Liver (tissue), 9 donors: ENCODE measurements around the gene ANKRD34C. TPM values are rescaled to one million over a fixed set of nuclear protein-coding genes. Genes with fewer than 3 reads are reported as not detected.

ENCODE experiments used
- DNase-seq: peaks from one replicate; pipeline ENCODE4 v3.0.0-alpha.2; 2017; ENCODE audit warnings: low spot score
- H3K27ac ChIP-seq, 2 donors: one replicate each; pipeline ENCODE4 v1.7.0; 2013; ENCODE audit warnings: inconsistent platforms in 2 of 2, low read length in 2 of 2, control low read depth in 1 of 2, low read depth in 1 of 2, mild to moderate bottlenecking in 1 of 2
- H3K27me3 ChIP-seq, 4 donors: one replicate each; pipeline versions ENCODE4 v1.6.1 to v1.7.0; 2013; ENCODE audit warnings: low read length in 3 of 4, inconsistent platforms in 1 of 4, mild to moderate bottlenecking in 1 of 4, moderate library complexity in 1 of 4; ENCODE audit not compliant: control insufficient read depth in 4 of 4, insufficient read depth in 4 of 4
- H3K36me3 ChIP-seq, 4 donors: one replicate each; pipeline versions ENCODE4 v1.6.1 to v1.7.0; 2013; ENCODE audit warnings: low read length in 3 of 4, mild to moderate bottlenecking in 3 of 4, low read depth in 1 of 4, moderate library complexity in 1 of 4; ENCODE audit not compliant: control insufficient read depth in 4 of 4, insufficient read depth in 3 of 4
- H3K4me1 ChIP-seq, 4 donors: one replicate each; pipeline versions ENCODE4 v1.6.1 to v1.7.0; 2013; ENCODE audit warnings: low read length in 3 of 4, mild to moderate bottlenecking in 3 of 4, moderate library complexity in 1 of 4; ENCODE audit not compliant: control insufficient read depth in 4 of 4, insufficient read depth in 4 of 4
- H3K4me3 ChIP-seq, 3 donors: one replicate each; pipeline versions ENCODE4 v1.6.1 to v1.7.0; 2013; ENCODE audit warnings: low read length in 3 of 3, control low read depth in 1 of 3, low read depth in 1 of 3, mild to moderate bottlenecking in 1 of 3
- H3K9ac ChIP-seq, 2 donors: one replicate each; pipeline ENCODE4 v1.7.0; 2013; ENCODE audit warnings: low read length in 2 of 2, mild to moderate bottlenecking in 2 of 2, moderate library complexity in 2 of 2, control low read depth in 1 of 2, low read depth in 1 of 2
- H3K9me3 ChIP-seq, 4 donors: one replicate each; pipeline versions ENCODE4 v1.6.1 to v1.7.0; 2013; ENCODE audit warnings: low read length in 3 of 4; ENCODE audit not compliant: control insufficient read depth in 4 of 4
- CTCF ChIP-seq: fragments of 150-350 bp; IDR thresholded peaks from 2 replicates; pipeline ENCODE4 v1.5.1; 2017; ENCODE audit warnings: improper control_type of control experiment, low read depth, low read length; ENCODE audit not compliant: missing input control
- EGR1 ChIP-seq, 2 donors: IDR thresholded peaks; 2 replicates each; pipeline ENCODE4 v1.6.1; 2016 to 2018; ENCODE audit warnings: antibody characterized with exemption in 2 of 2, low read depth in 2 of 2
- FOXA1 ChIP-seq: IDR thresholded peaks from 2 replicates; pipeline ENCODE4 v1.6.1; 2016; ENCODE audit warnings: antibody characterized with exemption
- FOXA2 ChIP-seq: IDR thresholded peaks from 2 replicates; pipeline ENCODE4 v1.6.1; 2016; ENCODE audit warnings: antibody characterized with exemption
- GABPA ChIP-seq, 2 donors: IDR thresholded peaks in 1 of 2; conservative IDR thresholded peaks in 1 of 2; 2 replicates each; pipeline ENCODE4 v1.6.1; 2016; ENCODE audit warnings: antibody characterized with exemption in 2 of 2, mild to moderate bottlenecking in 1 of 2, moderate library complexity in 1 of 2
- HNF4A ChIP-seq, 2 donors: conservative IDR thresholded peaks; 2 replicates each; pipeline ENCODE4 v1.6.1; 2016; ENCODE audit warnings: antibody characterized with exemption in 2 of 2, mild to moderate bottlenecking in 2 of 2
- JUND ChIP-seq, 2 donors: IDR thresholded peaks; 2 replicates each; pipeline ENCODE4 v1.6.1; 2016; ENCODE audit warnings: antibody characterized with exemption in 2 of 2
- NR2F2 ChIP-seq: IDR thresholded peaks from 2 replicates; pipeline ENCODE4 v1.6.1; 2016; ENCODE audit warnings: antibody characterized with exemption
- RXRA ChIP-seq, 2 donors: IDR thresholded peaks; 2 replicates each; pipeline ENCODE4 v1.6.1; 2017 to 2018; ENCODE audit warnings: antibody characterized with exemption in 2 of 2, mild to moderate bottlenecking in 1 of 2
- SP1 ChIP-seq: IDR thresholded peaks from 2 replicates; pipeline ENCODE4 v1.6.1; 2018; ENCODE audit warnings: antibody characterized with exemption, mild to moderate bottlenecking
- TAF1 ChIP-seq: conservative IDR thresholded peaks from 2 replicates; pipeline ENCODE4 v1.6.1; 2016; ENCODE audit warnings: antibody characterized with exemption, mild to moderate bottlenecking
- ZBTB33 ChIP-seq: IDR thresholded peaks from 2 replicates; pipeline ENCODE4 v1.6.1; 2016; ENCODE audit warnings: antibody characterized with exemption
- WGBS: extraction: QIAGEN DNeasy Blood & Tissue Kit; methylation state at CpG from one replicate; pipeline ENCODE4 v1.1.7; 2013; 5-methylcytosine and 5-hydroxymethylcytosine counted together
- polyA plus RNA-seq, 2 donors: library from polyadenylated mRNA; stranded (reverse) in 1 of 2; unstranded in 1 of 2; fragments of 200-250 nt in 1 of 2; fragments of >200 nt in 1 of 2; fragmentation: Nextera tagmentation in 1 of 2; extraction: Ambion mirVana in 1 of 2; gene quantifications; one replicate each; pipeline versions ENCODE4 v1.2.1 to v1.2.3, GENCODE V29; 2013 to 2015
- total RNA-seq, 2 donors: library from RNA; depleted of rRNA; stranded (reverse); fragments of >200 nt; gene quantifications; one replicate each; pipeline ENCODE4 v1.2.3, GENCODE V29; 2014
- TF ChIP-seq, protein P1 (sequence below): IDR thresholded peaks from 2 replicates; pipeline ENCODE4 v1.6.1; 2016; ENCODE audit warnings: antibody characterized with exemption
- TF ChIP-seq, protein P2 (sequence below): IDR thresholded peaks from 2 replicates; pipeline ENCODE4 v1.6.1; 2016; ENCODE audit warnings: antibody characterized with exemption
- donor health status: healthy.
- donor health status: healthy.
- donor health status: healthy.
- donor health status: healthy.
- donor health status: healthy.

ANKRD34C gene
- total and polyA plus RNA-seq, 4 donors: under 0.01 TPM; not detected in 3

DNA sequence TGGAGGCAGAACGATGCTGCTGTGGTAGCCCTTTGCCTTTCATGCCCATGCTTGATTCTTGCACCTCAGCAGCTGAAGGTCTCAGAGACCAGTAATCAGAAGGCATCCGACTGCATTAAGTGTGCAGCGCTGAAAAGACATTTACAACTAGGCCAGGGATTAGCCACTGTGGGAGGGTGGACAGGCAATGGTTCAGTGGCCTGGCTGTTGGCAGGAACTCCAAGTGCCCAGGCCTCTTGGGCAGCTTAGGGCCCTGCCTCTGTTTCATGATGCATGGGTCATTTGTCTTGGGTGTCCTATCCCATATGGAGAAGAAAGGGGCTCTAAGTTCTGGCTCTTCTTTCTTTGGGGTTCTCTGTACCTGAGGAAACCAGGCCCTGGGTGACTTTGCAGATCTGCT lies 39.8 kb downstream of the ANKRD34C start:
- no peak for TF ChIP-seq TAF1
- TF ChIP-seq GABPA (IDR thresholded peaks at IDR 0.05 in 1 of 2, conservative IDR thresholded peaks at IDR 0.05 in 1 of 2): no peak
- TF ChIP-seq CTCF: no peak
- TF ChIP-seq JUND (IDR thresholded peaks at IDR 0.05): no peak
- TF ChIP-seq, protein P1, sequence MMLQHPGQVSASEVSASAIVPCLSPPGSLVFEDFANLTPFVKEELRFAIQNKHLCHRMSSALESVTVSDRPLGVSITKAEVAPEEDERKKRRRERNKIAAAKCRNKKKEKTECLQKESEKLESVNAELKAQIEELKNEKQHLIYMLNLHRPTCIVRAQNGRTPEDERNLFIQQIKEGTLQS: no peak
- TF ChIP-seq FOXA2: no peak
- TF ChIP-seq RXRA (IDR thresholded peaks at IDR 0.05): no peak
- TF ChIP-seq, protein P2, sequence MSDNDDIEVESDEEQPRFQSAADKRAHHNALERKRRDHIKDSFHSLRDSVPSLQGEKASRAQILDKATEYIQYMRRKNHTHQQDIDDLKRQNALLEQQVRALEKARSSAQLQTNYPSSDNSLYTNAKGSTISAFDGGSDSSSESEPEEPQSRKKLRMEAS: no peak
- no peak for TF ChIP-seq NR2F2
- no peak for TF ChIP-seq HNF4A (conservative IDR thresholded peaks at IDR 0.05)
- no peak for TF ChIP-seq FOXA1
- TF ChIP-seq SP1: no peak
- no peak for TF ChIP-seq EGR1 (IDR thresholded peaks at IDR 0.05; ENCODE audit: low read depth in 2 of 2)
- H3K27me3 ChIP-seq: no peaks in the 10 kb centered on the region
- peaks cover 0 to 3% (median 0%) of the 10 kb centered on the region in 4 donors for H3K9me3 ChIP-seq
- no peak overlapping the region for H3K9ac ChIP-seq
- no peak overlapping the region for H3K27ac ChIP-seq
- no peak overlapping the region for H3K4me3 ChIP-seq
- peaks cover 0 to 2% (median under 1%) of the 10 kb centered on the region in 4 donors for H3K36me3 ChIP-seq
- WGBS: 97% methylated on average over 3 of the region's 3 CpGs
- no peak for DNase-seq
- no peaks in the 10 kb centered on the region for H3K4me1 ChIP-seq

DNA sequence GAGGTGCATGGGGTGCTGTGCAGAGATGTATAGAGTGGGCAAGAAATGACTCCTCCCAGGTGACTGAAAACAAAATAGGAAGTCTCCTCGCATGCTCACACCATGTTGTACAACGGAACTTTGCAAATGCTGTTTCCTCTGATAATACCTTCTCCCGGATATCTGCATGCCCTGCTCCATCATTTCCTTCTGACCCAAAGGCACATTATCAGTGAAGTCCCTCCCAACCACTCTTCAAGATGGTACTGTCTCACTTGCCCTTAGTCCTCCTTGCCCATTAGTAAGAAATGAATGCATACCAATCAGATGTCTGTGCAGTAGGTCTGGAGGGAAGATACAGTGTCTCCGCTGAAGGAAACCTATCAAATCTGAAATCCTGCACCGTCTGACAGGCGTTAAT lies 40.4 kb downstream of the ANKRD34C start:
- no peaks in the 10 kb centered on the region for H3K4me1 ChIP-seq
- 84% methylated on average over 6 of the region's 6 CpGs for WGBS

DNA sequence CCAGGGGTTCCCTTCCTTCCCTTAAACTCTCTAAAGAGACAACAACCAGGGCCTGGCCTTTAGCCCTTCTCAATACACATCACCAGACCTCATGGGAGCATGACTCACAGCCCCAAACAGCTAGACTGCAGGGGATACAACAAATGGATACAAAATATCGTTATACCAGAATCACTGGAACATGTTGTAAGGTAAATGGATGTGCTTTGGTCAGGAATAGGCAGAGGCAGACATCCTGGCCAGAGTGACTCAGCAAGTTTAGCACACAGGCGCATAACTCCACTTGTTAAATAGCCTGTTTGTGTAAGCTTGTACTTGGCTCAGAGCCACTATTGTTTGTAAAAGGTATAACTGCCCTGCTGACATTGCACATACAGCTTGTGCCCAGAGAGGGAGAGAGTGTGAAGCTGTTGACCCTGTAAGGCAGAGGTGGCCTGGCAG lies 46.7 kb downstream of the ANKRD34C start:
- 87% methylated on average over 2 of the region's 2 CpGs for WGBS
- Histone ChIP-seq H3K4me1 (no peaks in the 10 kb centered on the region), H3K27me3 (no peaks in the 10 kb centered on the region), H3K27ac (no peak overlapping the region), H3K36me3 (no peaks in the 10 kb centered on the region), H3K4me3 (no peak overlapping the region), H3K9ac (no peak overlapping the region), H3K9me3 (peaks cover 0 to 3% (median 0%) of the 10 kb centered on the region in 4 donors)
- no peak for DNase-seq
- TF ChIP-seq ZBTB33 (no peak), CTCF (no peak)
- TF ChIP-seq, protein P1: no peak

More for the DNA sequence above, 40.4 kb downstream of the ANKRD34C start:
- Histone ChIP-seq H3K4me3 (no peak overlapping the region), H3K9ac (no peak overlapping the region), H3K36me3 (peaks cover 0 to 2% (median under 1%) of the 10 kb centered on the region in 4 donors), H3K27me3 (no peaks in the 10 kb centered on the region), H3K9me3 (peaks cover 0 to 3% (median 0%) of the 10 kb centered on the region in 4 donors), H3K27ac (no peak overlapping the region)
- peak; percentile 93 for TF ChIP-seq NR2F2
- no peak for TF ChIP-seq RXRA (IDR thresholded peaks at IDR 0.05)
- no peak for DNase-seq
